NT2/D1 (cell line): Measurements from ENCODE around the gene SPATA31A6.
"Not testable (repeated sequence)": the region's sequence is repeated elsewhere in the genome, so short reads cannot be mapped to it uniquely, and the experiment has no call there.

Experiments used
- SUZ12 ChIP-seq: IDR thresholded peaks from 2 replicates; pipeline ENCODE4 v1.6.1; 2011; ENCODE audit not compliant: insufficient read length, insufficient read depth; ENCODE audit errors: extremely low read depth
- YY1 ChIP-seq: IDR thresholded peaks from 2 replicates; pipeline ENCODE4 v1.6.1; 2011; ENCODE audit not compliant: insufficient read length, insufficient read depth
- ZNF274 ChIP-seq: IDR thresholded peaks from 2 replicates; pipeline ENCODE4 v1.6.1; 2011; ENCODE audit warnings: mild to moderate bottlenecking, low read depth, low read length

DNA sequence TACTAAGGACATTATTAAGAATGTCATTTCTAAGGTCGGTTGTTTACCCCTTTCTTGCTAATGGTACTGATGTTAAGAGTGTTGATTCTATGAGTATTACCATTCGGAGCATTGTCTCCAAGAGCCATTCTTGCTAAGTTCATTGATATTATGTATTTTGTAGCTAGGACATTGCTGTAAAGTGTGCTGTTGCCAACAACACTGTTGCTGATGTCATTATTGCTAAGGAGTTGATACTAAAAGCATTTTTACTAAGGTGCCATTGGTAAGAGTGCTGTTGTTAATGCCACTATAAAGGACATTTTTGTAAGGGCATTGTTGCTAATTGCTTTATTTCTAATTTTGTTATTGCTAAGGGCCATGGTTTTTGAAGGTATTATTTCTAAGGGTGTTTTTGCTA is 55.4 kb downstream of the SPATA31A6 start:
- TF ChIP-seq YY1, SUZ12, ZNF274: not testable (repeated sequence)
